PFSK-1 (cell line): ENCODE measurements around the gene AUTS2.

Source experiments
- FOXP2 ChIP-seq: optimal IDR thresholded peaks from 2 replicates; pipeline ENCODE3; 2011; ENCODE audit warnings: borderline replicate concordance, control low read depth, inconsistent platforms; ENCODE audit not compliant: insufficient read depth; ENCODE audit errors: extremely low read length, extremely low read depth
- POLR2AphosphoS5 ChIP-seq: IDR thresholded peaks from 2 replicates; pipeline ENCODE4 v1.6.1; 2012; ENCODE audit warnings: low read depth, mild to moderate bottlenecking, control low read depth, low read length, moderate library complexity
- SIN3A ChIP-seq: IDR thresholded peaks from 2 replicates; pipeline ENCODE4 v1.6.1; 2012; ENCODE audit warnings: mild to moderate bottlenecking, low read length, moderate library complexity, borderline replicate concordance; ENCODE audit not compliant: insufficient read depth
- TF ChIP-seq, protein P1 (sequence below), 2 experiments: IDR thresholded peaks; 2 replicates each; pipeline versions ENCODE4 v1.6.1 to v1.8.0; 2011 to 2012; ENCODE audit warnings: low read depth in 2 of 2, low read length in 2 of 2, control low read depth in 1 of 2, inconsistent platforms in 1 of 2, mild to moderate bottlenecking in 1 of 2, moderate library complexity in 1 of 2; ENCODE audit not compliant: insufficient read depth in 1 of 2

DNA sequence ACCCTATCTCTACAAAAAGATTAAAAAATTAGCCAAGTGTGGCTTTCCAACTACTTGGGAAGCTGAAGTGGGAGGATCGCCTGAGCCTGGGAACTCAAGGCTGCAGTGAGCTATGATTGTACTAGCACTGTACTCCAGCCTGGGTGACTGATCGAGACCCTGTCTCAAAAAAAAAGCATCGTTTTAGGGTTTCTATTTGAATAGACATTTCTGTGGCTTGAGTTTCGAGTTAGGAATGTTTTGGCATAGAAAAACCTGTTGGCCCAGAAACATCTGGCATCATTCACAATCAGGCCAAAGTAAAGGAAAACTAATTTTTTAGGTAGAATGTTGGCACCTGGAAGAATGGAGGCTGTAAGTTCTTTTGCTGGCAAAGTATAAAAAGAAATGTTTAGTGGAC, 72.4 kb downstream of the AUTS2 start:
- TF ChIP-seq POLR2AphosphoS5 (no peak), SIN3A (no peak), FOXP2 (no peak)
- TF ChIP-seq, protein P1, sequence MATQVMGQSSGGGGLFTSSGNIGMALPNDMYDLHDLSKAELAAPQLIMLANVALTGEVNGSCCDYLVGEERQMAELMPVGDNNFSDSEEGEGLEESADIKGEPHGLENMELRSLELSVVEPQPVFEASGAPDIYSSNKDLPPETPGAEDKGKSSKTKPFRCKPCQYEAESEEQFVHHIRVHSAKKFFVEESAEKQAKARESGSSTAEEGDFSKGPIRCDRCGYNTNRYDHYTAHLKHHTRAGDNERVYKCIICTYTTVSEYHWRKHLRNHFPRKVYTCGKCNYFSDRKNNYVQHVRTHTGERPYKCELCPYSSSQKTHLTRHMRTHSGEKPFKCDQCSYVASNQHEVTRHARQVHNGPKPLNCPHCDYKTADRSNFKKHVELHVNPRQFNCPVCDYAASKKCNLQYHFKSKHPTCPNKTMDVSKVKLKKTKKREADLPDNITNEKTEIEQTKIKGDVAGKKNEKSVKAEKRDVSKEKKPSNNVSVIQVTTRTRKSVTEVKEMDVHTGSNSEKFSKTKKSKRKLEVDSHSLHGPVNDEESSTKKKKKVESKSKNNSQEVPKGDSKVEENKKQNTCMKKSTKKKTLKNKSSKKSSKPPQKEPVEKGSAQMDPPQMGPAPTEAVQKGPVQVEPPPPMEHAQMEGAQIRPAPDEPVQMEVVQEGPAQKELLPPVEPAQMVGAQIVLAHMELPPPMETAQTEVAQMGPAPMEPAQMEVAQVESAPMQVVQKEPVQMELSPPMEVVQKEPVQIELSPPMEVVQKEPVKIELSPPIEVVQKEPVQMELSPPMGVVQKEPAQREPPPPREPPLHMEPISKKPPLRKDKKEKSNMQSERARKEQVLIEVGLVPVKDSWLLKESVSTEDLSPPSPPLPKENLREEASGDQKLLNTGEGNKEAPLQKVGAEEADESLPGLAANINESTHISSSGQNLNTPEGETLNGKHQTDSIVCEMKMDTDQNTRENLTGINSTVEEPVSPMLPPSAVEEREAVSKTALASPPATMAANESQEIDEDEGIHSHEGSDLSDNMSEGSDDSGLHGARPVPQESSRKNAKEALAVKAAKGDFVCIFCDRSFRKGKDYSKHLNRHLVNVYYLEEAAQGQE (IDR thresholded peaks at IDR 0.05; ENCODE audit: insufficient read depth in 1 of 2, low read depth in 2 of 2, low read length in 2 of 2): no peak
